CD4-positive, alpha-beta T cell treated with Interleukin-4 for 4 hours (primary cell): ENCODE measurements around the gene GALR1.

Source experiments
- DNase-seq: peaks from one replicate; pipeline ENCODE4 v3.0.0-alpha.2; 2020

Gene GALR1

DNA sequence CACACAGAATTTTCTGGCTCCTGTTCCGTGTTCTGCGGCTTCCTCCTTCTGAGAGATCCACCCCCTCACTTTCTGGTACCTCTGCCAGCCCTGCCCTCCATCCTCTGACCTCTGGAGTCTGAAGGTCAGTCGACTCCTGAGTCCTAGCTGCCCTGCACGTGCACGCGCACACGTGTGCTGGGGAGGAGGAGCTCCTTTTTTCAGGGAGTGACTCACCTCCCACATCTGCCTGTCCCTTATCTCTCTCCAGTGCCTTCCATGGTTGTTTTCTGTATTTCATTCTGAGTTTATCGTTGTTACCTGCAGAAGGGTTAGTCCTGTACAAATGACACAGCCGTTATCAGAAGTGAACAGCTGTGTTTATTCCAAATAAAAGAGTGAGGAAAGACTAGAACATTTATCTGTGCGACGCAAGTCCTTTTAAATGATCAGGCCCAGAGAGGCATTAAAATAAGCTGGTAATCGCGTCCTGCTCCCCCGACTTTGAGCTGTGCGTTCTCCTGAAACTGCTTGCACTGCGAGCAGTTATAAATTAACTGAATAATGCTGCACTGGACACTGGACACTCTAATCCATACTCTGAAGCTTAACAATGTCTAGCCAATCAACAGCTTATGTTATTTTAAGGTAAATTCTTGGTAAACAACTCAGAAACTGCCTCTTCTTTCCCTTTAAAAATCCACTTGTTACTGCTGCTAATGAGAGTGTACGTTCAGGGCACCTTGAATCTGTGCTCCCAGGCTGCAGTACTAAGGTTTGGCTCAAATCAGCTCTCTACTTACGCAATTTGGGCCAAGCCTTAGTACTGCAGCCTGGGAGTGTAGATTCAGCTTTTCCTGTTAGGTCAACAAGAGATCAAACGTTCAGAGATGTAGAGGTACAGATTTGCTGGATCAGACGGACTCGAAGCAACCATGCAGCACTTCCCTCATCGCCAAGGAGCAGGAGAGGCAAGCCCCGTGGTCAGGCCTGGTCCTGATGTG lies 72.5 kb downstream of the GALR1 start:
- DNase-seq = no peak

DNA sequence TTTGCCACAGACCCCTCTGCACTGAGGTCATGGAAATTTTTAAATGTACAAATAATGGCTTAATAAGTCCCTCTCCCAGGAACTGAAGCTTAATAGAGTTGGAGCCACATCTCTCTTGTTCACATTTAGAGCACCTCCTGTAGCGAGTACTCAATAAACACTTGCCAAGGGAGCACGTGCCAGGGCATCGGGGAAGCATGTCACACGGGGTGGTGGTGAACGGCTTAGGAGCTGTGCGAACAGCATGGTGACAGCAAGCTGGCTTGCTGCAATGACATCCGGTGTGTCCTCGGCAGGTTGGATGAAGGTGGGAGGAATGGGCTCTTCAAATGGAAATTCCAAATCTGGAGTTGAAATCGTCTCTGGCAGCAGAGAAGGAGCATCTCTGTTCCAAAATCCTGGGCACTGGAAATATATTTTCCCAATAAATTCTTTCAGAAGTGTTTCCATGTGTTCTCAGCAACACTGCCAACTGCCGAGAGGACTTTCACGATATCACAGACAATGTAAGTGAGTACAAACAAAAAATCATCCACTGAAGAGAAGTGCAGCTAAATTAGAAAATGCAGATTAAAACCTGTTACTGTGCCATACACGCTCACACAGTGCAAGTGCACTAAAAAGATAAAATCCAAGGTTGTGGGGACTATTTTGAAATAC lies 74.1 kb downstream of the GALR1 start:
- DNase-seq = no peak
